ENCODE measurements around the gene MASP2.
A peak's percentile ranks its signal among the peaks of the same experiment; 100 is the strongest.
"Not testable (repeated sequence)": the region's sequence is repeated elsewhere in the genome, so short reads cannot be mapped to it uniquely, and the experiment has no call there.

MASP2 gene

DNA sequence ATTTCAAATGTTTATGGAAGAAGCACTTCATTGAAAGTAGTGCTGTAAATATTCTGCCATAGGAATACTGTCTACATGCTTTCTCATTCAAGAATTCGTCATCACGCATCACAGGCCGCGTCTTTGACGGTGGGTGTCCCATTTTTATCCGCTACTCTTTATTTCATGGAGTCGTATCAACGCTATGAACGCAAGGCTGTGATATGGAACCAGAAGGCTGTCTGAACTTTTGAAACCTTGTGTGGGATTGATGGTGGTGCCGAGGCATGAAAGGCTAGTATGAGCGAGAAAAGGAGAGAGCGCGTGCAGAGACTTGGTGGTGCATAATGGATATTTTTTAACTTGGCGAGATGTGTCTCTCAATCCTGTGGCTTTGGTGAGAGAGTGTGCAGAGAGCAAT is 23.8 kb downstream of the MASP2 start:
- no peaks in the 10 kb centered on the region for H3K4me1 ChIP-seq (ENCODE audit: control insufficient read depth in 1 of 2, insufficient read depth in 2 of 2, low read length in 2 of 2)
- no peaks in the 10 kb centered on the region for H3K9me3 ChIP-seq (ENCODE audit: insufficient read depth, low read depth, low read length)
- H3K23ac ChIP-seq (ENCODE audit: low read length): no peak overlapping the region
- H2BK120ac ChIP-seq (ENCODE audit: insufficient read depth, low read length, poor library complexity): no peak overlapping the region
- no peak overlapping the region for H4K8ac ChIP-seq (ENCODE audit: low read depth, low read length)
- no peak overlapping the region for H2AK5ac ChIP-seq (ENCODE audit: low read length)
- no peaks in the 10 kb centered on the region for H3K79me2 ChIP-seq (ENCODE audit: control insufficient read depth, insufficient read depth, low read length, poor library complexity)
- H3K4me2 ChIP-seq (ENCODE audit: low read length): no peak overlapping the region
- no peak overlapping the region for H3K4me3 ChIP-seq (ENCODE audit: low read depth, low read length)
- peaks cover 33 to 54% of the 10 kb centered on the region in 2 experiments for H3K36me3 ChIP-seq (ENCODE audit: control insufficient read depth in 1 of 2, insufficient read depth in 2 of 2, low read length in 2 of 2)
- no peak overlapping the region for H4K12ac ChIP-seq (ENCODE audit: low read depth, low read length)
- H3K18ac ChIP-seq (ENCODE audit: low read length): no peak overlapping the region
- H3K79me1 ChIP-seq (ENCODE audit: low read length): no peaks in the 10 kb centered on the region
- H3K14ac ChIP-seq (ENCODE audit: low read length): no peak overlapping the region
- H3K4ac ChIP-seq (ENCODE audit: low read depth, low read length): no peak overlapping the region
- H4K91ac ChIP-seq (ENCODE audit: low read depth, low read length): no peak overlapping the region
- no peak for DNase-seq
- H2AFZ ChIP-seq (ENCODE audit: insufficient read depth, low read length, poor library complexity): no peak overlapping the region
- WGBS (ENCODE audit: extremely low coverage, insufficient coverage, insufficient read length): no CpG with 5 or more reads among the region's 14 CpGs
- H2BK5ac ChIP-seq (ENCODE audit: low read depth, low read length, poor library complexity): no peak overlapping the region
- no peak overlapping the region for H3K27ac ChIP-seq (ENCODE audit: low read depth, low read length)
- H3K27me3 ChIP-seq (ENCODE audit: insufficient read depth, low read length): no peaks in the 10 kb centered on the region
- H2BK12ac ChIP-seq (ENCODE audit: low read length): no peak overlapping the region
- H3K9ac ChIP-seq (ENCODE audit: low read length): no peak overlapping the region

DNA sequence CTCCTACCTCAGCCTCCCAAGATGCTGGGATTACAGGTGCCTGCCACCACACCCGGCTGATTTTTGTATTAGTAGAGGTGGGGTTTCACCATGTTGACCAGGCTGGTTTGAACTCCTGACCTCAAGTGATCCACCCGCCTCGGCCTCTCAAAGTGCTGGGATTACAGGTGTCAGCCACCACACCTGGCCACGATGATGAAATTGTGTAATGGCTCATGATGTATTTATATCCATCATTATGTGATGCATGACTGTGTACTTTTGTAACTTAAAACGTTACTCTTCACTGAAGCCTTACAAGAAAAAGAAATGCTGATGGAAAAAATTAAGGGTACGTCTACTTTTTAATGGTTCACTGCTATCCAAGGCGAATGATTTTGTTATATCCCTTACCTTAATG is 27.1 kb downstream of the MASP2 start:
- WGBS (ENCODE audit: extremely low coverage, insufficient coverage, insufficient read length): no CpG with 5 or more reads among the region's 7 CpGs

DNA sequence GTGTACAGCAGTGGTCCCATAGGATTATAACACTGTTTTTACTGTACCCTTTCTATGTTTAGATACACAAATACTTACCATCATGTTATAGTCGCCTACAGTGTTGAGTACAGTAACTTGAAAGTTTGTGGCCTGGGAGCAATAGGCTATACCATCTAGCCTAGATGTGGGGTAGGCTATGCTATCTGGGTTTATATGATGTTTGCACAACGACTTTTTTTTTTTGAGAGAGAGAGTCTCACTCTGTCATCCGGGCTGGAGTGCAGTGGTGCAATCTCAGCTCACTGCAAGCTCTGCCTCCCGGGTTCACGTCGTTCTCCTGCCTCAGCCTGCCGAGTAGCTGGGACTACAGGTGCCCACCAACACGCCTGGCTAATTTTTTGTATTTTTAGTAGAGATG is 27.7 kb downstream of the MASP2 start:
- not testable (repeated sequence) for H4K12ac ChIP-seq (ENCODE audit: low read depth, low read length); H3K4me3 ChIP-seq (ENCODE audit: low read depth, low read length); H3K9ac ChIP-seq (ENCODE audit: low read length); H3K27ac ChIP-seq (ENCODE audit: low read depth, low read length); H3K4me1 ChIP-seq (ENCODE audit: control insufficient read depth in 1 of 2, insufficient read depth in 2 of 2, low read length in 2 of 2); H3K27me3 ChIP-seq (ENCODE audit: insufficient read depth, low read length); H3K4me2 ChIP-seq (ENCODE audit: low read length); H2BK5ac ChIP-seq (ENCODE audit: low read depth, low read length, poor library complexity); H3K23ac ChIP-seq (ENCODE audit: low read length); H3K18ac ChIP-seq (ENCODE audit: low read length); H3K9me3 ChIP-seq (ENCODE audit: insufficient read depth, low read depth, low read length); H4K91ac ChIP-seq (ENCODE audit: low read depth, low read length); H2AK5ac ChIP-seq (ENCODE audit: low read length); DNase-seq; H3K79me1 ChIP-seq (ENCODE audit: low read length); H4K8ac ChIP-seq (ENCODE audit: low read depth, low read length); H3K79me2 ChIP-seq (ENCODE audit: control insufficient read depth, insufficient read depth, low read length, poor library complexity); H3K14ac ChIP-seq (ENCODE audit: low read length); H2BK12ac ChIP-seq (ENCODE audit: low read length); H2AFZ ChIP-seq (ENCODE audit: insufficient read depth, low read length, poor library complexity); H3K4ac ChIP-seq (ENCODE audit: low read depth, low read length); H2BK120ac ChIP-seq (ENCODE audit: insufficient read depth, low read length, poor library complexity)
- WGBS (ENCODE audit: extremely low coverage, insufficient coverage, insufficient read length): no CpG with 5 or more reads among the region's 8 CpGs
- H3K36me3 ChIP-seq (ENCODE audit: control insufficient read depth in 1 of 2, insufficient read depth in 2 of 2, low read length in 2 of 2): peaks cover 57 to 69% of the 10 kb centered on the region in 2 experiments

More for the DNA sequence above, 27.1 kb downstream of the MASP2 start:
- no peak overlapping the region for H4K8ac ChIP-seq (ENCODE audit: low read depth, low read length)
- DNase-seq: no peak
- no peak overlapping the region for H3K4ac ChIP-seq (ENCODE audit: low read depth, low read length)
- no peak overlapping the region for H3K14ac ChIP-seq (ENCODE audit: low read length)
- H3K4me3 ChIP-seq (ENCODE audit: low read depth, low read length): no peak overlapping the region
- H2BK120ac ChIP-seq (ENCODE audit: insufficient read depth, low read length, poor library complexity): no peak overlapping the region
- no peak overlapping the region for H3K9ac ChIP-seq (ENCODE audit: low read length)
- H3K9me3 ChIP-seq (ENCODE audit: insufficient read depth, low read depth, low read length): no peaks in the 10 kb centered on the region
- H2BK5ac ChIP-seq (ENCODE audit: low read depth, low read length, poor library complexity): no peak overlapping the region
- no peak overlapping the region for H3K18ac ChIP-seq (ENCODE audit: low read length)
- H3K27ac ChIP-seq (ENCODE audit: low read depth, low read length): no peak overlapping the region
- no peak overlapping the region for H2AFZ ChIP-seq (ENCODE audit: insufficient read depth, low read length, poor library complexity)
- H3K36me3 ChIP-seq (ENCODE audit: control insufficient read depth in 1 of 2, insufficient read depth in 2 of 2, low read length in 2 of 2): peaks cover 51 to 66% of the 10 kb centered on the region in 2 experiments
- H4K12ac ChIP-seq (ENCODE audit: low read depth, low read length): no peak overlapping the region
- no peaks in the 10 kb centered on the region for H3K4me1 ChIP-seq (ENCODE audit: control insufficient read depth in 1 of 2, insufficient read depth in 2 of 2, low read length in 2 of 2)
- H3K27me3 ChIP-seq (ENCODE audit: insufficient read depth, low read length): no peaks in the 10 kb centered on the region
- no peak overlapping the region for H3K4me2 ChIP-seq (ENCODE audit: low read length)
- no peak overlapping the region for H2AK5ac ChIP-seq (ENCODE audit: low read length)
- no peaks in the 10 kb centered on the region for H3K79me1 ChIP-seq (ENCODE audit: low read length)
- no peak overlapping the region for H4K91ac ChIP-seq (ENCODE audit: low read depth, low read length)
- no peak overlapping the region for H2BK12ac ChIP-seq (ENCODE audit: low read length)
- H3K23ac ChIP-seq (ENCODE audit: low read length): no peak overlapping the region
- no peaks in the 10 kb centered on the region for H3K79me2 ChIP-seq (ENCODE audit: control insufficient read depth, insufficient read depth, low read length, poor library complexity)

GRCh38 chr1:11013160-11013531 is 33.9 kb downstream of the MASP2 start:
- Histone ChIP-seq H3K18ac (ENCODE audit: low read length) (no peak overlapping the region), H2BK12ac (ENCODE audit: low read length) (no peak overlapping the region)
- no CpG with 5 or more reads among the region's 11 CpGs for WGBS (ENCODE audit: extremely low coverage, insufficient coverage, insufficient read length)

More at GRCh38 chr1:11013160-11013531, 33.9 kb downstream of the MASP2 start:
- Histone ChIP-seq H2AFZ (ENCODE audit: insufficient read depth, low read length, poor library complexity) (no peak overlapping the region), H3K4me2 (ENCODE audit: low read length) (peak overlapping the region; percentile 99), H3K9ac (ENCODE audit: low read length) (peak overlapping the region; percentile 100), H3K79me1 (ENCODE audit: low read length) (peaks cover 8% of the 10 kb centered on the region), H3K36me3 (ENCODE audit: control insufficient read depth in 1 of 2, insufficient read depth in 2 of 2, low read length in 2 of 2) (peaks cover 30 to 34% of the 10 kb centered on the region in 2 experiments), H3K79me2 (ENCODE audit: control insufficient read depth, insufficient read depth, low read length, poor library complexity) (peaks cover 12% of the 10 kb centered on the region), H3K27ac (ENCODE audit: low read depth, low read length) (no peak overlapping the region), H4K8ac (ENCODE audit: low read depth, low read length) (no peak overlapping the region), H4K91ac (ENCODE audit: low read depth, low read length) (no peak overlapping the region), H3K4me1 (ENCODE audit: control insufficient read depth in 1 of 2, insufficient read depth in 2 of 2, low read length in 2 of 2) (peaks cover 4 to 6% of the 10 kb centered on the region in 2 experiments), H3K4ac (ENCODE audit: low read depth, low read length) (peak overlapping the region; percentile 98), H3K14ac (ENCODE audit: low read length) (peak overlapping the region; percentile 19), H2BK5ac (ENCODE audit: low read depth, low read length, poor library complexity) (no peak overlapping the region), H3K23ac (ENCODE audit: low read length) (no peak overlapping the region), H4K12ac (ENCODE audit: low read depth, low read length) (no peak overlapping the region), H3K27me3 (ENCODE audit: insufficient read depth, low read length) (no peaks in the 10 kb centered on the region), H3K9me3 (ENCODE audit: insufficient read depth, low read depth, low read length) (no peaks in the 10 kb centered on the region), H2BK120ac (ENCODE audit: insufficient read depth, low read length, poor library complexity) (no peak overlapping the region), H2AK5ac (ENCODE audit: low read length) (no peak overlapping the region), H3K4me3 (ENCODE audit: low read depth, low read length) (peak overlapping the region; percentile 100)
- DNase-seq: no peak
